D721Med (cell line): Measurements from ENCODE around the gene SIRPB1.
"Not testable (repeated sequence)": the region's sequence is repeated elsewhere in the genome, so short reads cannot be mapped to it uniquely, and the experiment has no call there.

Experiments used
- DNase-seq: peaks from one replicate; pipeline ENCODE4 v3.0.0; 2011; ENCODE audit warnings: low spot score; ENCODE audit not compliant: insufficient read length
- FAIRE-seq: peaks from 2 replicates; lab custom pipeline; 2011; peaks lifted over from hg19 to GRCh38; lab: Jason Lieb, UNC
- TF ChIP-seq, protein P1 (sequence below): IDR thresholded peaks from 2 replicates; pipeline ENCODE4 v1.5.1; 2012; ENCODE audit warnings: mild to moderate bottlenecking, control low read depth; ENCODE audit not compliant: insufficient read depth; ENCODE audit errors: missing control alignments

The SIRPB1 gene

DNA sequence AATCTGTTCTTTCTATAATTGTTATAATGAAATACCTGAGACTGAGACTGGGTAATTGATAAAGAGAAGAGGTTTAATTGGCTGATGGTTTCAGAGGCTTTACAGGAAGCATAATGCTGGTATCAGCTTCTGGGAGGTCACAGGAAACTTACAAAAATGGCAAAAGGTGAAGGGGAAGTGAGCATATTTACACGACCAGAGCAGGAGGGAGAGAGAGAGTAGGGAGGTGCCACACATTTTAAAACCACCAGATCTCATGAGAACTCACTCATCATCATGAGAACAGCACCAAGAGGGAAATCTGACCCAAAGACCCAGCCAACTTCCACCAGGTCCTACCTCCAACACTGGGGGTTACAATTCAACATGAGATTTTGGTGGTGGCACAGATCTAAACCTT, 2.6 kb upstream of the SIRPB1 start:
- DNase-seq = no peak
- FAIRE-seq = no peak

DNA sequence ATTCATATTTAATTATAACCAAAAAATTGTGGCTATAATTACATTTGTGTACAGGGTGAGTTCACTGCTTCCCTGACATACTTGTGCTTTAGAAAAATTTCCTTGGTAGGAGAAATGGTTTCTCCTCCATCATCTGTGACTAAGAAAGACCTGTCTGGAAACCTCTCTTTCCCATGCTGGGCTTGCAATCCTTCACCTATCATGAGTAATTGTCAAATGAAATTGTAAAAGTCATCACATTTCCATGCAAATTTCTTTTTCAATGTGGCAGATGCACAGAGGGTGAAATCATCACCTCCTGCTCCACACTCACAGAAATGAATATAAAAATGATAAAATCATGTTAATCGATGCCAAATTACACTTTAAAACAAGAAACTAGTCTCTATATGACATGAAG, 1.5 kb upstream of the SIRPB1 start:
- DNase-seq = no peak
- TF ChIP-seq, protein P1, sequence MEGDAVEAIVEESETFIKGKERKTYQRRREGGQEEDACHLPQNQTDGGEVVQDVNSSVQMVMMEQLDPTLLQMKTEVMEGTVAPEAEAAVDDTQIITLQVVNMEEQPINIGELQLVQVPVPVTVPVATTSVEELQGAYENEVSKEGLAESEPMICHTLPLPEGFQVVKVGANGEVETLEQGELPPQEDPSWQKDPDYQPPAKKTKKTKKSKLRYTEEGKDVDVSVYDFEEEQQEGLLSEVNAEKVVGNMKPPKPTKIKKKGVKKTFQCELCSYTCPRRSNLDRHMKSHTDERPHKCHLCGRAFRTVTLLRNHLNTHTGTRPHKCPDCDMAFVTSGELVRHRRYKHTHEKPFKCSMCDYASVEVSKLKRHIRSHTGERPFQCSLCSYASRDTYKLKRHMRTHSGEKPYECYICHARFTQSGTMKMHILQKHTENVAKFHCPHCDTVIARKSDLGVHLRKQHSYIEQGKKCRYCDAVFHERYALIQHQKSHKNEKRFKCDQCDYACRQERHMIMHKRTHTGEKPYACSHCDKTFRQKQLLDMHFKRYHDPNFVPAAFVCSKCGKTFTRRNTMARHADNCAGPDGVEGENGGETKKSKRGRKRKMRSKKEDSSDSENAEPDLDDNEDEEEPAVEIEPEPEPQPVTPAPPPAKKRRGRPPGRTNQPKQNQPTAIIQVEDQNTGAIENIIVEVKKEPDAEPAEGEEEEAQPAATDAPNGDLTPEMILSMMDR = no peak
- FAIRE-seq = no peak

More for the DNA sequence above, 2.6 kb upstream of the SIRPB1 start:
- TF ChIP-seq, protein P1 = no peak

DNA sequence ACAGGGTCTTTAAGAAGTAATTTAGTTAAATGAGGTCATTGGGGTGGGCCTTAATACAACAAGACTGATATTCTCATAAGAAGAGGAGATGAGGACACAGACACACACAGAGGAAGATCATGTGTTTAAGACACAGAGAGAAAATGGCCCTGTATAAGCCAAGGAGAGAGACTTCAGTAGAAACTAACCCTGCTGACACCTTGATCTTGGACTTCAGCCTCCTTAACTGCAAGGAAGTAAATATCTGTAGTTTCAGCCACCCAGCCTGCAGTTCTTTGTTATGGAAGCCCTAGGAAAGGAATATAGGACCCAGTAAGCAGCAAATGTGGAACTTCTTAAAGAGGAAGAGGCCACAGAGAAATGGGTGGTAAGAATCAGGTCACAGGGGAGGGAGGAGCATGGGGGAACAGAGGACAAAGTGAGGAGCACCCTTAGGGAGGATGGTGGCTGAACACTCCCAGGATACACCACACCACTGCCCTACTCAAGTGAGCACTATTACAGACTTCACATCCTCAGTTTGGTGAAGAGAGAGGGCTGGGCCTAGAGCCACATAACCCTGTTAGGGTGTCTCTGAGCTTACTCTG, 762 bp downstream of the SIRPB1 start:
- DNase-seq = no peak
- TF ChIP-seq, protein P1 = no peak
- FAIRE-seq = no peak

DNA sequence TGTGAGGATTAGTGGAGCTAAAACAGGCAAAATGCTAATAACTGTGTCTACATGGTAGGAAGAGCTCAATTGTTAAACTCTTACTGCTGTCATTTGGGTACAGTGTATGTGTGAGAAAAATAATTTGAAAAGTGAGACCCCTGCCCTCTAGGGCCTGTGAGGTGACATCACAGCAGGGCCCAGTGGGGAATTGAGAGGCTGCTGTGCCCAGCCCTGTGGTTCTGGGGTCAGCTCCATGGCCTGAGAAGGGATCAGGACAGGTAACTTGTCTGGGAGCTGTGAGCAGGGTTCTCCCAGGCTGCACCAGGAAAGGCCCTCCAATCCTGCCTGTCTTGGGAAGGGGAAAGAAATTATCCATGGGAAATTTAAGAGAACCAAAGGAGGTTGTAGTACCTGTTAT, 1.3 kb downstream of the SIRPB1 start:
- TF ChIP-seq, protein P1 = no peak
- no peak for FAIRE-seq
- no peak for DNase-seq

DNA sequence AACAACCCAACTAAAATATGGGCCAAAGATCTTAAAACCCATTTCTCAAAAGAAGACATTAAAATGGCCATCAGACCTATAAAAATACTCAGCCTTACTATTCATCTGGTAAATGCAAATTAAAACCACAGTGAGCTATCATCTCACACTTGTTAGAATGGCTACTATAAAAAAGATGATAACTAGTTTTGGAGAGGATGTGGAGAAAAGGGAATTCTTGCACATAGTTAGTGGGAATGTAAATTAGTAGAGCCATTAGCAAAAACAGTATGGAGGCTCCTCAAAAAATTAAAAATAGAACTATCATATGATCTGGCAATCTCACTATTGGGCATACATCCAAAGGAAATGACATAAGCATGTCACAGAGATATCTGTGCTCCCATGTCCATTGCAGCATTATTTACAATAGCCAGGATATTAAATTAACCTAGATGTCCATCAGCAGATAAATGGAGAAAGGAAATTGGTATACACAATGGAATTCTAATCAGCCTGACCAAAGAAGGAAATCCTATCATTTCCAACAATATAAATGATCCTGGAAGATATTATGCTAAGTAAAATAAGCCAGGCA, 2.9 kb downstream of the SIRPB1 start:
- DNase-seq = no peak
- TF ChIP-seq, protein P1 = no peak
- FAIRE-seq = no peak

DNA sequence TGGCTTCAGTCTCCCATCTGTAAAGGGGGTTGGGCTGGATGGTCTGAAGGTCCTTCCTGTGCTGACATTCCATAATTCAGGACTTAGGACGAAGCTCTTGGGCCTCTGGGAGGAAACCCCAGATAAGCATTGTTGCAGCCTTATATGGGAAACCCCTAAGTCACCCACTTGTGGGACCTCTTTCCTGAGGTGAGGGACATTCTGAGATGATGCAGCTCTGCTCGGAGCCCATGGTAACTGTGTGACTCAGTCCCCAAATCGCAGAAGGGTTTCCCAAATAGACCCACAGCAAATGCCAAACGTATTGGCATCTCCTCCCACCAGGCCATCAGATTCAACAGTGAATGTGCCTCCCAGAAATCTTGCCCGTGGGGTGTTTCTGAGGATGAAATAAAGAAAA, 9.4 kb downstream of the SIRPB1 start:
- not testable (repeated sequence) for DNase-seq, FAIRE-seq

DNA sequence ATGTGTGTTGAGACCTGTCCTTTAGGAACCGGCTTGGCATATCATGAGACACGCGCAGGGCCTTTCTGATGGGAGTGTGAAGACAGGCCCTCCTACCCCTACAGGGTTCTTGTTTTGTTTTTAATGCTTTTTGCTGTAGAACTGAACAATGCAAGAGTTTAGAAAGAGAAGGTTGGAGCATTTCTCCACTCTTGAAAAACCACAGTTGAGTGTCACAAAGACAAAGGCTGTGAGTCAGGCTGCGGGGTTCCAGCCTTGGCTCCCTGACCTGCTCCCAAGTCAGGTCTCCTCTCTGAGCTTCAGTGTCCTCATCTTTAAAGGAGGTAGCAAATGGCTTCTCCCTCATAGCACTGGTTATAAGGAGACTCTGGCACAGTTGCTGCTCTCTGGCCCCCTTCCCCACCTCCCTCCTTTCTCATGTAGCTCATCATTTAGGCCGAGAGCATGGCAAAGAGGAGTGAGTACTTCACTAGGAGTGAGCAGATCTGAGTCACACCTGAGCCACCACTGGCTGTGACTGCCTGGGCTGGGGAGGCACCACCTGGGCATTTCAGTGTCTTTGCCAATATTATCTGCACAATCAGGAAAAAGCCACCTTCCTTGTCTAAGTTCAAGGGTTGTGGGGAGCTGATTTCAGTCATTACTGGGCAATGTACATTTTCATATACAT, 11.0 kb downstream of the SIRPB1 start:
- FAIRE-seq, DNase-seq: not testable (repeated sequence)

DNA sequence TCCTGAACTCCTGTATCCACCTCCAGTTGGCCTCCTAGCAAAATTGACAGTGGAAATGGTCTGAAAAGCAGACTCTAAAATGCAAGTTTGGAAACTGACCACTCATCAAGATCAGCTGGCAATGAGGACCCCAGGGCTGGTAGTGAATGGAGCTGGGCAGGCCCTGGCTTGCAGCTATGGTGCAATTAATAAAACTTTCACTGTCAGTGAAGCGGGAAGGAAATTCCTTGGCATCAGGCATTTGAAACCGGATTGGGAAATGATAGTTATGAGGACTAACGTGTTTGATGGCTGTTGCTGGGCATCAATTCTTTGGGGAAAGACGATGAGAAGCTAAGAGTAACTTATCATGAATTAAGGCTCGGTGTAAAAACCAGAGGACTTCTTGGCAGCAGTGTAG, 19.1 kb downstream of the SIRPB1 start:
- TF ChIP-seq, protein P1 = no peak
- FAIRE-seq = no peak

More for the DNA sequence above, 19.1 kb downstream of the SIRPB1 start:
- no peak for DNase-seq
